Measurements from ENCODE around the gene PPP1R37. TPM values are rescaled to one million over a fixed set of nuclear protein-coding genes. Genes with fewer than 3 reads are reported as not detected.

The PPP1R37 gene
- total and polyA plus RNA-seq, 2 of the 13 experiments (the other 11 are each of a cell fraction or from before 2014, with no cell fraction given) = 9.0 to 14.3 TPM

DNA sequence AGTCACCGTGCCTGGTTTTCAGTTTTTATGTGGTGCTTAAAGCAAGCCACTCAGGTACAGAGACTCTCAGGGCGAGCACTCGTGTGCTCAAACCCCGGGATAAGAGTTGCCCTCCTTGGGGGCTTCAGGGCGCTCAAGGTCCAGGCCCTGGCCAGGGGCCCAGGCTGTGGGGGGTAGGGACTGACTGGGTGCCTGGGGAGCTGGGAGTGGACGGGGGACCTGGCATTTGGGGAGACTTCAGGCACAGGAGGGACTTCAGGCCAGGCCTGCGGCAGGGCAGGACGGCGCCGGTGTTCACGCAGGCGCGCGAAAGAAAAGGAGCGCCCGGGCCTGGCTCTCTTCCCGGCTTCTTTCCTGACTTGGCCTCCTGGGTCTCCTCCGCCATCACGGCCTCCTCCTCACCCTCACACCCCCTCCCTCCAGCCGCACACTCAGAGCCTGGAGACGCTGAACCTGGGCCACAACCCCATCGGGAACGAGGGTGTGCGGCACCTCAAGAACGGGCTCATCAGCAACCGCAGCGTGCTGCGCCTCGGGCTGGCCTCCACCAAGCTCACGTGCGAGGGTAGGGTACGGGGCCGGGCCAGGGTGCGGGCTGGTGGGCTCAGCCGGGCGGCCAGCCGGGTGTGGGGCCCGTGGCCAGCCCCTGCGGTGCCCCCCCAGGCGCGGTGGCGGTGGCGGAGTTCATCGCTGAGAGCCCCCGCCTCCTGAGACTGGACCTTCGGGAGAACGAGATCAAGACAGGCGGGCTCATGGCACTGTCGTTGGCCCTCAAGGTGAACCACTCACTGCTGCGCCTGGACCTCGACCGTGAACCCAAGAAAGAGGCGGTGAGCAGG is 51.7 kb downstream of the PPP1R37 start:
- DNase-seq (ENCODE audit: low spot score) (no peak), ATAC-seq (no peak), FAIRE-seq (no peak)
- H3K36me3 ChIP-seq (replicated peaks in 1 of 2; ENCODE audit: control insufficient read depth in 1 of 2, insufficient read depth in 2 of 2, low read length in 2 of 2) = peaks cover 9 to 10% of the 10 kb centered on the region in 2 experiments; a peak in 3 of 5 replicates
- no peaks in the 10 kb centered on the region for H3K9me3 ChIP-seq (ENCODE audit: low read length)
- no peaks in the 10 kb centered on the region for H3K79me2 ChIP-seq (ENCODE audit: insufficient read depth, low read length)
- in situ Hi-C loops (cut with HindIII; ENCODE audit: extremely low pct_ligation_motif_present, low pct_unique_long_range_greater_than_20kb) = no loop called here
- TF ChIP-seq ZSCAN22 (CRISPR knock-in tag; IDR thresholded peaks at IDR 0.05) (no peak), AGO2 (optimal IDR thresholded peaks at IDR 0.05; ENCODE audit: low read depth, low read length) (peak; percentile 78), BRCA1 (CRISPR knock-in tag; IDR thresholded peaks at IDR 0.05) (no peak)
- no peak overlapping the region for H2AFZ ChIP-seq (ENCODE audit: low read length)
- no peak overlapping the region for H3K4me2 ChIP-seq (ENCODE audit: low read depth, low read length)
- H3K27me3 ChIP-seq (ENCODE audit: control insufficient read depth in 1 of 2, insufficient read depth in 2 of 2, low read length in 2 of 2) = no peaks in the 10 kb centered on the region
- POLR2A ChIA-PET = no interaction called here
- H3K4me3 ChIP-seq (replicated peaks in 1 of 3; ENCODE audit: insufficient read depth in 1 of 3, low read depth in 2 of 3, low read length in 3 of 3) = no peak overlapping the region
- no TSS peak for BruUV-seq (replicated peaks)
- no peaks in the 10 kb centered on the region for H4K20me1 ChIP-seq (ENCODE audit: insufficient read depth, low read length)
- CTCF ChIA-PET (ENCODE audit: low intra/inter-chr PET ratio, low total read pairs) = no interaction called here
- no peak overlapping the region for H3K9ac ChIP-seq (ENCODE audit: insufficient read depth, low read depth, low read length)
- intact Hi-C loops (cut with micrococcal nuclease; ENCODE audit: unreplicated experiment) = no loop called here
- H3K27ac ChIP-seq (ENCODE audit: extremely low read length, insufficient read depth, low read length) = no peak overlapping the region
- 98% methylated on average over 43 of the region's 53 CpGs for WGBS (ENCODE audit: low lambda C conversion rate)
- no peaks in the 10 kb centered on the region for H3K4me1 ChIP-seq (ENCODE audit: insufficient read depth, low read length)

DNA sequence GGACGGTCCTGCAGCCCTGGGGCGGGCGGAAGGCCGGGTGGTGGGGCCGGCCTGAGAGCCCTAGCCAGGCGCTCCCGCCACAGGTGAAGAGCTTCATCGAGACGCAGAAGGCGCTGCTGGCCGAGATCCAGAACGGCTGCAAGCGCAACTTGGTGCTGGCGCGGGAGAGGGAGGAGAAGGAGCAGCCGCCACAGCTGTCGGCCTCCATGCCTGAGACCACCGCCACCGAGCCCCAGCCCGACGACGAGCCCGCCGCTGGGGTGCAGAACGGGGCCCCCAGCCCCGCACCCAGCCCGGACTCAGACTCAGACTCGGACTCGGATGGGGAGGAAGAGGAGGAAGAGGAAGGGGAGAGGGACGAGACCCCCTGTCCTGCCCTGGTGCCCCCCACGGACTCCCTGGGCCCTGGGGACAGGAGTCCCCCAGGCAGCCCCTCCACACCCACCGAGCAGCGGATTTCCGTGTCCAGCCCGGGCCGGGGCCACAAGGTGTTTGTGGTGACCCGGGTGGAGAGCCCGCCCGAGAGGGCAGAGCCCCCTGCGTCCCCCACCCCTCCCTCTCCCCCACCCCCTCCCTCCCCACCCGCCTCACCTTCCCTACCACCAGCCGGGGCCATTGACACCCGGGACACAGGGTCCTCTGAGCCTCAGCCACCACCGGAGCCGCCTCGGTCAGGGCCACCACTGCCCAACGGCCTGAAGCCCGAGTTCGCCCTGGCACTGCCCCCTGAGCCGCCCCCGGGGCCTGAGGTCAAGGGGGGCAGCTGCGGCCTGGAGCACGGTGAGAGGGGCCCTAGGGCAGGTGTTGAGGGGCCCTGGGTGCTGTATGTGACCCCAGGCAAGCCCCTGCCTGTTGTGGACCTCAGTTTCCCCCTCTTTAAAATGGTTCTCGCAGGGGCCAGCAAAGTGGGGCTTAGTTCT is 52.6 kb downstream of the PPP1R37 start:
- no peak overlapping the region for H3K27ac ChIP-seq (ENCODE audit: extremely low read length, insufficient read depth, low read length)
- H4K20me1 ChIP-seq (ENCODE audit: insufficient read depth, low read length) = no peaks in the 10 kb centered on the region
- no peak overlapping the region for H3K9ac ChIP-seq (ENCODE audit: insufficient read depth, low read depth, low read length)
- H3K36me3 ChIP-seq (replicated peaks in 1 of 2; ENCODE audit: control insufficient read depth in 1 of 2, insufficient read depth in 2 of 2, low read length in 2 of 2) = peaks cover 9 to 10% of the 10 kb centered on the region in 2 experiments; a peak in 3 of 5 replicates
- WGBS (ENCODE audit: low lambda C conversion rate) = 97% methylated on average over 23 of the region's 54 CpGs
- no peaks in the 10 kb centered on the region for H3K27me3 ChIP-seq (ENCODE audit: control insufficient read depth in 1 of 2, insufficient read depth in 2 of 2, low read length in 2 of 2)
- ChIA-PET CTCF (ENCODE audit: low intra/inter-chr PET ratio, low total read pairs) (no interaction called here), POLR2A (no interaction called here)
- H3K79me2 ChIP-seq (ENCODE audit: insufficient read depth, low read length) = no peaks in the 10 kb centered on the region
- FAIRE-seq (no peak), ATAC-seq (no peak), DNase-seq (ENCODE audit: low spot score) (no peak)
- in situ Hi-C loops (cut with HindIII; ENCODE audit: extremely low pct_ligation_motif_present, low pct_unique_long_range_greater_than_20kb) = no loop called here
- H3K4me2 ChIP-seq (ENCODE audit: low read depth, low read length) = no peak overlapping the region
- BruUV-seq (replicated peaks) = no TSS peak
- no peak overlapping the region for H3K4me3 ChIP-seq (replicated peaks in 1 of 3; ENCODE audit: insufficient read depth in 1 of 3, low read depth in 2 of 3, low read length in 3 of 3)
- TF ChIP-seq ZFP1 (CRISPR knock-in tag; IDR thresholded peaks at IDR 0.05) (no peak), PCBP1 (IDR thresholded peaks at IDR 0.05; ENCODE audit: borderline replicate concordance, low read depth, low read length) (peak; percentile 77; the same call in 1 of the 2 replicates), HNRNPK (IDR thresholded peaks at IDR 0.05; ENCODE audit: low read depth, low read length, poor library complexity, severe bottlenecking) (peak; percentile 86)
- H3K4me1 ChIP-seq (ENCODE audit: insufficient read depth, low read length) = peaks cover 3% of the 10 kb centered on the region
- H3K9me3 ChIP-seq (ENCODE audit: low read length) = no peaks in the 10 kb centered on the region
- intact Hi-C loops (cut with micrococcal nuclease; ENCODE audit: unreplicated experiment) = no loop called here
- H2AFZ ChIP-seq (ENCODE audit: low read length) = no peak overlapping the region

Measured in HepG2 (cell line).